K562 (cell line): Measurements from ENCODE around the gene MELK. TPM values are rescaled to one million over a fixed set of nuclear protein-coding genes. Genes with fewer than 3 reads are reported as not detected.

ENCODE experiments used
- ATAC-seq: fragments of 200-7000 bp; cut with Tn5 transposase; 3 replicates; pipeline ENCODE4 v1.9.1; 2020; ENCODE audit warnings: moderate library complexity
- BruUV-seq: library from RNA; stranded (reverse); fragments of 400-500 nt; replicated peaks from 2 replicates; lab custom pipeline; 2021; lab: Mats Ljungman, UMichigan
- CTCF ChIA-PET: fragments of 300-600 bp; formaldehyde crosslinking; extraction: SDS; loops from one replicate; lab custom pipeline; 2021; ENCODE audit warnings: low intra/inter-chr PET ratio; lab: Yijun Ruan, JAX
- POLR2A ChIA-PET: fragments of 300-600, 350-650 bp; sonication (Branson Sonifier 250); formaldehyde crosslinking; extraction: SDS; loops from one replicate; lab custom pipeline; 2021; ENCODE audit warnings: antibody characterized with exemption, inconsistent platforms; lab: Yijun Ruan, JAX
- DNase-seq, 4 experiments: peaks; one replicate each; pipeline versions ENCODE4 v3.0.0 to v3.0.0-alpha.2; 2011 to 2018; ENCODE audit warnings: low spot score in 3 of 4, mixed read lengths in 3 of 4; ENCODE audit errors: extremely low read depth in 1 of 4
- FAIRE-seq: peaks from 2 replicates; lab custom pipeline; 2011; peaks lifted over from hg19 to GRCh38; lab: Jason Lieb, UNC
- H2AFZ ChIP-seq: 2 replicates; pipeline ENCODE4 v1.6.0; 2011; ENCODE audit warnings: low read depth, low read length, control low read depth, inconsistent platforms
- H3K27ac ChIP-seq: fragments of 200-600 bp; 3 replicates; pipeline ENCODE4 v1.8.0; 2011; ENCODE audit warnings: low read depth, mild to moderate bottlenecking, control low read depth, inconsistent platforms, low read length, moderate library complexity, mixed read lengths; ENCODE audit errors: extremely low read depth
- H3K27me3 ChIP-seq, 2 experiments: fragments of 300-600 bp in 1 of 2; 2 replicates in 1 of 2; 3 replicates in 1 of 2; pipeline versions ENCODE4 v1.6.0 to v1.8.0; 2011; ENCODE audit warnings: inconsistent platforms in 2 of 2, low read length in 2 of 2, mild to moderate bottlenecking in 1 of 2, mixed read lengths in 1 of 2, moderate library complexity in 1 of 2; ENCODE audit not compliant: control insufficient read depth in 2 of 2, insufficient read depth in 2 of 2
- H3K36me3 ChIP-seq: fragments of 300-600 bp; 3 replicates; pipeline ENCODE4 v1.8.0; 2011; ENCODE audit warnings: mild to moderate bottlenecking, low read length, inconsistent platforms; ENCODE audit not compliant: control insufficient read depth, insufficient read depth
- H3K4me1 ChIP-seq, 2 experiments: fragments of 200-600 bp in 1 of 2; replicated peaks in 1 of 2; 2 replicates in 1 of 2; 3 replicates in 1 of 2; pipeline versions ENCODE4 v1.5.1 to v1.8.0; 2011; ENCODE audit warnings: inconsistent platforms in 2 of 2, low read length in 2 of 2, mild to moderate bottlenecking in 1 of 2, mixed read lengths in 1 of 2, moderate library complexity in 1 of 2; ENCODE audit not compliant: control insufficient read depth in 2 of 2, insufficient read depth in 2 of 2
- H3K4me2 ChIP-seq: 2 replicates; pipeline ENCODE4 v1.6.1; 2011; ENCODE audit warnings: low read length, control low read depth, inconsistent platforms, mixed read lengths; ENCODE audit not compliant: insufficient read depth
- H3K4me3 ChIP-seq: fragments of 200-600 bp; sonication (generic), shearing (Covaris generic); 2 replicates; pipeline ENCODE4 v1.5.1; 2016; ENCODE audit warnings: control low read depth, inconsistent platforms
- H3K79me2 ChIP-seq: fragments of 200-600 bp; 3 replicates; pipeline ENCODE4 v1.8.0; 2011; ENCODE audit warnings: low read length, inconsistent platforms; ENCODE audit not compliant: control insufficient read depth, insufficient read depth
- H3K9ac ChIP-seq, 2 experiments: 2 replicates each; pipeline versions ENCODE4 v1.6.0 to v1.6.1; 2011; ENCODE audit warnings: low read depth in 2 of 2, low read length in 2 of 2, control low read depth in 1 of 2, inconsistent platforms in 1 of 2, mild to moderate bottlenecking in 1 of 2, mixed read lengths in 1 of 2; ENCODE audit not compliant: insufficient read depth in 1 of 2
- H3K9me1 ChIP-seq: one replicate; pipeline ENCODE4 v1.6.0; 2011; ENCODE audit warnings: inconsistent platforms, mild to moderate bottlenecking, low read length, moderate library complexity; ENCODE audit not compliant: control insufficient read depth, insufficient read depth
- H3K9me3 ChIP-seq: replicated peaks from 2 replicates; pipeline ENCODE4 v1.5.1; 2011; ENCODE audit warnings: low read depth, low read length, inconsistent platforms; ENCODE audit not compliant: control insufficient read depth, insufficient read depth
- H4K20me1 ChIP-seq: replicated peaks from 2 replicates; pipeline ENCODE4 v1.6.1; 2011; ENCODE audit warnings: low read length, inconsistent platforms, mixed read lengths; ENCODE audit not compliant: control insufficient read depth, insufficient read depth
- CREB5 ChIP-seq: fragments of 250-450 bp; sonication (Bioruptor Pico); IDR thresholded peaks from 2 replicates; pipeline ENCODE4 v1.5.0; 2020; ENCODE audit warnings: mild to moderate bottlenecking
- DMBX1 ChIP-seq: fragments of 250-450 bp; sonication (Bioruptor Pico); IDR thresholded peaks from 2 replicates; pipeline ENCODE4 v1.8.0; 2022; ENCODE audit warnings: inconsistent platforms, mild to moderate bottlenecking, moderate library complexity, borderline replicate concordance
- OTX1 ChIP-seq: fragments of 450-650 bp; formaldehyde crosslinking; IDR thresholded peaks from 2 replicates; pipeline ENCODE4 v1.4.0; 2022; ENCODE audit warnings: mild to moderate bottlenecking
- USF1 ChIP-seq: sonication (generic); formaldehyde crosslinking; IDR thresholded peaks from 2 replicates; pipeline ENCODE4 v1.9.0; 2022; ENCODE audit warnings: mild to moderate bottlenecking, missing genetic modification reagents
- ZBTB40 ChIP-seq, 2 experiments: fragments of 450-650 bp in 1 of 2; sonication (generic) in 1 of 2; formaldehyde crosslinking in 1 of 2; IDR thresholded peaks; 2 replicates each; pipeline versions ENCODE4 v1.7.1 to v1.9.0; 2016 to 2022; ENCODE audit warnings: inconsistent platforms in 1 of 2, mild to moderate bottlenecking in 1 of 2, missing genetic modification reagents in 1 of 2
- ZNF324 ChIP-seq: fragments of 250-450 bp; sonication (Bioruptor Pico); IDR thresholded peaks from 2 replicates; pipeline ENCODE4 v1.4.0; 2020; ENCODE audit warnings: mild to moderate bottlenecking
- WGBS: fragments of 100-300 bp; shearing (Covaris generic); methylation state at CpG from one replicate; pipeline ENCODE4 v1.1.6; 2016; ENCODE audit warnings: low coverage, mixed read lengths; ENCODE audit not compliant: insufficient coverage; ENCODE audit errors: missing lambda C conversion rate; 5-methylcytosine and 5-hydroxymethylcytosine counted together
- in situ Hi-C: fragments of 300-500 bp; cut with MboI; formaldehyde crosslinking; loops from 4 replicates; pipeline ENCODE4 v1.15.0; 2018; ENCODE audit warnings: inconsistent platforms, mixed read lengths
- intact Hi-C: fragments of 100-400 bp; cut with micrococcal nuclease; formaldehyde crosslinking; loops from 2 replicates; pipeline ENCODE4 v1.14.2; 2022
- polyA plus RNA-seq, 8 experiments: library from polyadenylated mRNA; depleted of rRNA in 4 of 8; stranded (reverse) in 5 of 8; unstranded in 3 of 8; fragments of >200 nt; fragmentation: Nextera tagmentation in 2 of 8; fragmentation: Illumina TruSeq in 1 of 8; extraction: Ambion mirVana in 2 of 8; extraction: Trizol in 1 of 8; gene quantifications; 2 replicates each; pipeline versions ENCODE4 v1.2.1 to v1.2.3, GENCODE V29; 2011 to 2014; ENCODE audit warnings: inconsistent platforms in 1 of 8, missing spikeins in 1 of 8
- total RNA-seq, 7 experiments: library from RNA; depleted of rRNA in 6 of 7; stranded (reverse); fragments of >200 nt in 6 of 7; fragmentation: Illumina TruSeq in 2 of 7; extraction: Trizol in 2 of 7; gene quantifications; 2 replicates each; pipeline versions ENCODE4 v1.2.1 to v1.2.3, GENCODE V29; 2011 to 2021; ENCODE audit warnings: low replicate concordance in 1 of 7

The MELK gene
- total and polyA plus RNA-seq, 9 of the 15 experiments (the other 6 are each of a cell fraction or from before 2014, with no cell fraction given): 33.3 to 57.3 (median 43.8) TPM

GRCh38 chr9:36656842-36657241 is 84.1 kb downstream of the MELK start:
- CTCF ChIA-PET: no interaction called here
- TF ChIP-seq DMBX1 (CRISPR knock-in tag): no peak
- TF ChIP-seq ZBTB40 (IDR thresholded peaks at IDR 0.05): no peak
- no peak for TF ChIP-seq ZBTB40 (CRISPR knock-in tag; IDR thresholded peaks at IDR 0.05)
- TF ChIP-seq OTX1 (CRISPR knock-in tag): no peak
- no peak for TF ChIP-seq CREB5 (CRISPR knock-in tag)
- no peak for TF ChIP-seq USF1
- TF ChIP-seq ZNF324: no peak

More at GRCh38 chr9:36656842-36657241, 84.1 kb downstream of the MELK start:
- H3K4me1 ChIP-seq: no peaks in the 10 kb centered on the region
- BruUV-seq: no TSS peak
- no peak overlapping the region for H3K27ac ChIP-seq
- intact Hi-C loops: no loop called here
- no peaks in the 10 kb centered on the region for H4K20me1 ChIP-seq
- no peaks in the 10 kb centered on the region for H3K79me2 ChIP-seq
- H3K9me3 ChIP-seq: no peaks in the 10 kb centered on the region
- peaks cover 37% of the 10 kb centered on the region for H3K36me3 ChIP-seq
- no peak for ATAC-seq
- H3K4me3 ChIP-seq: no peak overlapping the region
- no peaks in the 10 kb centered on the region for H3K27me3 ChIP-seq
- no peak for DNase-seq
- POLR2A ChIA-PET: no interaction called here
- no peak overlapping the region for H3K9ac ChIP-seq
- 88% methylated on average over 6 of the region's 7 CpGs for WGBS
- FAIRE-seq: no peak
- in situ Hi-C loops: no loop called here
- H3K9me1 ChIP-seq: no peaks in the 10 kb centered on the region
- H3K4me2 ChIP-seq: no peak overlapping the region
- no peak overlapping the region for H2AFZ ChIP-seq
